WERI-Rb-1 (cell line): ENCODE data around the gene MBTPS1.

ENCODE experiments used
- DNase-seq: peaks from one replicate; pipeline ENCODE4 v3.0.0-alpha.2; 2020
- H3K27ac ChIP-seq: fragments of 250-450 bp; sonication (Bioruptor Pico); 2 replicates; pipeline ENCODE4 v1.5.1; 2020; ENCODE audit warnings: mild to moderate bottlenecking, moderate library complexity
- H3K27me3 ChIP-seq: fragments of 250-450 bp; sonication (Bioruptor Pico); 2 replicates; pipeline ENCODE4 v1.5.1; 2021; ENCODE audit warnings: mild to moderate bottlenecking, low read depth, moderate library complexity; ENCODE audit not compliant: insufficient read depth, severe bottlenecking
- H3K36me3 ChIP-seq: fragments of 250-450 bp; sonication (Bioruptor Pico); 2 replicates; pipeline ENCODE4 v1.5.1; 2020; ENCODE audit warnings: mild to moderate bottlenecking, moderate library complexity
- H3K4me3 ChIP-seq: 2 replicates; pipeline ENCODE4 v1.5.1; 2011; ENCODE audit warnings: low read depth, mild to moderate bottlenecking, control low read depth, low read length
- H3K9me3 ChIP-seq: fragments of 250-450 bp; sonication (Bioruptor Pico); 2 replicates; pipeline ENCODE4 v1.5.1; 2021; ENCODE audit warnings: mild to moderate bottlenecking, moderate library complexity; ENCODE audit not compliant: severe bottlenecking
- CTCF ChIP-seq: IDR thresholded peaks from 2 replicates; pipeline ENCODE4 v1.5.1; 2011; ENCODE audit warnings: low read depth, mild to moderate bottlenecking, control low read depth, inconsistent platforms, low read length

Gene MBTPS1

GRCh38 chr16:84109598-84110335 lies 7.0 kb downstream of the MBTPS1 start:
- no peak for DNase-seq
- H3K27ac ChIP-seq: no peak overlapping the region
- H3K27me3 ChIP-seq: no peaks in the 10 kb centered on the region
- H3K36me3 ChIP-seq: no peaks in the 10 kb centered on the region
- no peak for TF ChIP-seq CTCF
- no peak overlapping the region for H3K4me3 ChIP-seq
- H3K9me3 ChIP-seq: no peaks in the 10 kb centered on the region

DNA sequence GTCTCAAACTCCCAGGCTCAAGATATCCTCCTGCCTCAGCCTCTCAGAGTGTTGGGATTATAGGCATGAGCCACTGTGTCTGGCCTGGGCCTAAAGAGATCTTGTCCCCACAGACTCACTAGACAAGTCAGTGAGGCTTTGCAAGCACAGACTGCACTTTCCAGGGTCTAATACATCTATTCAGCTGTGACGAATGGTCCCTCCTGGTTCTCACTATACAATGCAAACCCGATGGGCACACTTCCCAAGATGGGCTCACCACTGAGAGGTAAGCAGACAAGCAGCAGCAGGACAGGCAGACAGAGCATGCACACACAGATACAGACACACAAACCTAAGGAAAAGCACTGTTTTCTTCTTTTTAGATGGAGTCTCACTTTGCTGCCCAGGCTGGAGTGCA lies 8.8 kb downstream of the MBTPS1 start:
- DNase-seq: no peak
- Histone ChIP-seq H3K4me3 (no peak overlapping the region), H3K9me3 (no peaks in the 10 kb centered on the region), H3K27me3 (no peaks in the 10 kb centered on the region), H3K27ac (no peak overlapping the region), H3K36me3 (no peaks in the 10 kb centered on the region)
- TF ChIP-seq CTCF: no peak

DNA sequence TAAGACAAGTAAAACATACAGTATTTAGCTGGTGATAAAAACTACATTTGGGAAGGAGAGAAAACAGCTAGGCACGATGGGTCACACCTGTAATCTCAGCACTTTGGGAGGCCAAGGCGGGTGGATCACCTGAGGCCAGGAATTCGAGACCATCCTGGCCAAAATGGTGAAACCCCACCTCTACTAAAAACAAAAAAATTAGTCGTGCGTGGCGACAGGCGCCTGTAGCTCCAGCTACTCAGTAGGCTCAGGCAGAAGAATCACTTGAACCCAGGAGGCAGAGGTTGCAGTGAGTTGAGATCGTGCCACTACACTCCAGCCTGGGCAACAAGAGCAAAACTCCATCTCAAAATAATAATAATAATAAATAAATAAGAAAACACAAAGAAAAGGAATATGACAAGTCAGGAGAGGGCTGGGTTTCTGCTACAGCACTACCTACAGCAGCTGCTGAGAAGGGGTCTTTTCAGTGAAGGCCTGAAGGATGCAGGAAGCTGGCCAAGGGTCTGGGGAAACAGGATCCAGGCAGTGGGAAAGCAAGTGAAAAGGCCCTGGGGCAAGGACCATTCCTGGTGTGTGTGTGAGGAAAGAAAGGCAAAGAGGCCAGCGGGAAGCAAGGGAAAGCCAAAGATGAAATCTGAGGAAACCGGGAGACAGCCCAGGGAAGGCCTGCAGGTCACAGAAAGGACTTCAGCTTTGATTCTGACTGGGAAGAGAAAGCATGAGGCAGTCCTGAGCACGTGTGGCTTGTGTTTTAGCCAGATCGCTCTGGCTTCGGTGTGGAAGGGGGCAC lies 10.6 kb downstream of the MBTPS1 start:
- TF ChIP-seq CTCF: no peak
- H3K9me3 ChIP-seq: no peaks in the 10 kb centered on the region
- no peak for DNase-seq
- H3K27me3 ChIP-seq: no peaks in the 10 kb centered on the region
- H3K4me3 ChIP-seq: no peak overlapping the region
- no peaks in the 10 kb centered on the region for H3K36me3 ChIP-seq
- H3K27ac ChIP-seq: no peak overlapping the region

- no peaks in the 10 kb centered on the region for H3K36me3 ChIP-seq
- H3K27ac ChIP-seq: no peak overlapping the region
- no peak for DNase-seq
- H3K4me3 ChIP-seq: no peak overlapping the region
- no peaks in the 10 kb centered on the region for H3K9me3 ChIP-seq
- no peak for TF ChIP-seq CTCF
- no peaks in the 10 kb centered on the region for H3K27me3 ChIP-seq
Observed at GRCh38 chr16:84105301-84105815, 11.4 kb downstream of the MBTPS1 start.

GRCh38 chr16:84104231-84104630 lies 12.5 kb downstream of the MBTPS1 start:
- no peaks in the 10 kb centered on the region; the same call in 1 of the 2 replicates for H3K36me3 ChIP-seq
- no peaks in the 10 kb centered on the region for H3K27me3 ChIP-seq
- TF ChIP-seq CTCF: no peak
- no peak overlapping the region for H3K4me3 ChIP-seq
- no peaks in the 10 kb centered on the region for H3K9me3 ChIP-seq
- no peak for DNase-seq
- H3K27ac ChIP-seq: no peak overlapping the region
